Transverse colon (tissue), 3 donors: Measurements from ENCODE around the gene WWOX.

Source experiments
- CTCF ChIP-seq, 5 experiments: fragments of 200-600 bp in 3 of 5; fragments of 450-650 bp in 2 of 5; sonication (generic) in 3 of 5; IDR thresholded peaks; 1 replicate in 2 of 5; 2 replicates in 3 of 5; pipeline ENCODE4 v1.5.1; 2016 to 2017; ENCODE audit warnings: antibody characterized with exemption in 5 of 5, inconsistent platforms in 3 of 5, mild to moderate bottlenecking in 2 of 5, moderate library complexity in 1 of 5
- POLR2A ChIP-seq: fragments of 450-650 bp; IDR thresholded peaks from one replicate; pipeline ENCODE4 v1.6.1; 2016; ENCODE audit warnings: antibody characterized with exemption, mild to moderate bottlenecking, moderate library complexity

- TF ChIP-seq CTCF (IDR thresholded peaks at IDR 0.05) (no peak), POLR2A (no peak)
These were observed 524.3 kb downstream of the WWOX start for GRCh38 chr16:78623796-78624195.
